HG02678 (cell line): ENCODE data around the gene CNGB1.
"Not testable (repeated sequence)": the region's sequence is repeated elsewhere in the genome, so short reads cannot be mapped to it uniquely, and the experiment has no call there.

Experiments used
- ATAC-seq: cut with Tn5 transposase; IDR thresholded peaks from one replicate; pipeline ENCODE4 v1.9.1; 2021; ENCODE audit warnings: mild to moderate bottlenecking, moderate library complexity; ENCODE audit not compliant: unreplicated experiment

The CNGB1 gene

DNA sequence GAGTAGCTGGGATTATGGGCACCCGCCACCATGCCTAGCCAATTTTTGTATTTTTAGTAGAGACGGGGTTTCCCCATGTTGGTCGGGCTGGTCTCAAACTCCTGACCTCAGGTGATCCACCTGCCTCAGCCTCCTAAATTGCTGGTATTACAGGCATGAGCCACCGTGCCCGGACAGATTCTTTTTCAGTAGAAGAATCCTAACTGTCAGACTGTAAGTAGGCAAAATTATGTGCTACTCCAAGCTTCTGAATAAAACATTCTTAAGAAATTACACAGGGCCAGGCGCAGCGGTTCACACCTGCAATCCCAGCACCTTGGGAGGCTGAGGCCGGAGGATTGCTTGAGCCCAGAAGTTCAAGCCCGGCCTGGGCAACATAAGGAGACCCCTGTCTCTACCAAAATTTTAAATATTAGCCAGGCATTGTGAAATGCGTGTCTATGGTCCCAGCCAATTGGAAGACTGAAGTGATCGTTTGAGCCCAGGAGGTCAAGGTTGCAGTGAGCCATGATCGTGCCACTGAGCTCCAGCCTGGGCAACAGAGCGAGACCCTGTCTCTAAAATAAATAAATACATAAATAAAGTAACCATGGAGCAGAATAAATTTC is 101.9 kb downstream of the CNGB1 start:
- no peak for ATAC-seq

DNA sequence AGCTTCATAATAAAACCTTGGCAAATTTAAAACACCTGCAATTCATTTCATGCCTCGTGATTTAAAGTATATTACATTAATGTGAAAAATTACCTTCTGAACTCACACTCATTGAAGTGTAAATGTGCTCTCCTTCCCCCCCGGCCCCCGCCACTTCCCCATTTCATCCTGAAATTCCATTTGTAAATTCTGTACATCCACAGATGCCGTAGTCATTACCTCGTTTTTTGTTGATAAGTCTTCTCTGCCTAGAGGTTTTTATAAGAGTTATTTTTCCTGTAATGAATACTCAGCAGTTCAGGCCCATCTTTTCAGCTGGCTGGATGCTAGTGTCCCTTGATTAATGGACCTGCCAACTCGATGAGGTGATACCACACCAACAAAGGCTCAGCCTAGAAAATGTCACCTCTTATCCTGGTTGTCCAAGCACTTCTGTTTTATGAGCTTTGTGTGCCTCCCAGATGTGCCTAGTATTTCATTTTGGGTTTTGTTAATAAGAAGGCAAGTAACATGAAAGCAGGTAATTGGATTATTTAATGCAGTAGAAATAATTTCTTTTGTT is 103.8 kb downstream of the CNGB1 start:
- ATAC-seq: no peak

GRCh38 chr16:57866529-57866918 is 104.4 kb downstream of the CNGB1 start:
- ATAC-seq: no peak

DNA sequence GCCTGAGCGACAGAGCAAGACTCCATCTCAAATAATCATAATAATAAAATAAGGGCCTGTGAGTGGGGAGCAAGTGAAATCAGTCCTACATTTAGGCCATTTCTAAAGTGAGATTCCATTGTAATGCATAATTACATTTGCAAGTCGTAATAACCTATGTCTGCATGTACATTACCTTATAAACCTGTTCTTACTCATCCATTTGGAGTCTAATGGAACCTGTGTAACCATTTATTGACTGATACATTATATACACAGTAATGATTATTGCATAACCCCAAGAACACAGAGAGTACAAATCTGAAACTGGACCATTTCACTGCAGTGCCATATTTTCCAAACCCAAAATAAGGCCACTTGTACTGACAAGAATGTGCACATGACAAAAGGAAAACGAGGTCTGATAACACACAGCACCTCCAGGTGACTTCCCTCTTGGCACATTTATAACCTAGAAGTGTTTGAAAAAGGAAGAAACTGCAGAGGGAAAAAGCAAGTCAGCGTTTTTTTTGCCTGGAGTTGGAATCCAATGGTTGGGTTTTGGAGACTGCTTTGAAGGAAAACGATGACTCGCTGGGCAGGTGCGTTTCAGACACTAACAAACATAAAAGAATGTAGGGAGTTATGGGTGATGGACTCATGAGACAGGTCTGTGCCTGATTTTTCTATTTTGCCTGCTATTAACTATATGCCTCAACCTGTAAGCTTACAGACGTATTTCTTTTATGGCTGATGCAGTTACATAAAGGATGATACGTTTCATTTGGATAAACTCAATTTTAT is 105.0 kb downstream of the CNGB1 start:
- no peak for ATAC-seq

GRCh38 chr16:57863434-57864160 is 107.3 kb downstream of the CNGB1 start:
- no peak for ATAC-seq

GRCh38 chr16:57862698-57863433 is 108.1 kb downstream of the CNGB1 start:
- no peak for ATAC-seq

GRCh38 chr16:57859331-57859730 is 111.6 kb downstream of the CNGB1 start:
- ATAC-seq: no peak

- no peak for ATAC-seq
Observed at GRCh38 chr16:57858635-57859034, 112.3 kb downstream of the CNGB1 start.

- ATAC-seq: not testable (repeated sequence)
Observed at GRCh38 chr16:57857991-57858390, 112.9 kb downstream of the CNGB1 start.

DNA sequence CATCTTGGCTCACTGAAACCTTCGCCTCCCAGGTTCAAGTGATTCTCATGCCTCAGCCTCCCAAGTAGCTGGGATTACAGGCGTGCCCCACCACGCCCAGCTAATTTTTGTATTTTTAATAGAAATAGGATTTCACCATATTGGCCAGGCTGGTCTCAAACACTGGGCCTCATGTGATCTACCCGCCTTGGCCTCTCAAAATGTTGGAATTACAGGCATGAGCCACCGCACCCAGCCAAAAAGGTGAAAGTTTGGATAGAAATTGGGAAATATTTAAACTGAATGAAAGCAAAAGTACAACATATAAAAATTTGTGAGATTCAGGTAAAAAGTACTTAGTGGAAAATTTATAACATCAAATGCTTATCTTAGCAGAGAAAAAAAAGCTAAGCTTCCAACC is 115.7 kb downstream of the CNGB1 start:
- no peak for ATAC-seq

DNA sequence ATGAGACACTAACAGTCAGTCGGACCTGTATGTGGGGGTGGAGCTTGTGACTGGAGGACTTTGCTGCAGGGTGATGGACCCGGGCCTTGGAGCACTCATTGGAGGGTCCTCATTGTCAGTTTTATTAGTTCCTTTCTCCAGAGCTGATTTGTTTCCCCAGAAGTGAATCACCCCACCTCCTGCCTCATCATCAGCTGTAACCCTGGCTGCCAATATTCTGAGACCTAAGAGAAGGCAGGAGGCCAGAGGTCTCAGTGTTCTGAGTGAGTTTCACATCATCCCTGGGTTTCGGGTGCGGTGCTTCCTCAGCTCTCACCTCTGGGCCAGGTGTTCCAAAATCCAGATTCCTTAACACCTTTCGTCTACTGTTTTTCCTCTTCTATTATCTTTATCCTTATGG is 118.7 kb downstream of the CNGB1 start:
- ATAC-seq: no peak

- no peak for ATAC-seq
Observed at GRCh38 chr16:57848181-57848580, 122.7 kb downstream of the CNGB1 start.

DNA sequence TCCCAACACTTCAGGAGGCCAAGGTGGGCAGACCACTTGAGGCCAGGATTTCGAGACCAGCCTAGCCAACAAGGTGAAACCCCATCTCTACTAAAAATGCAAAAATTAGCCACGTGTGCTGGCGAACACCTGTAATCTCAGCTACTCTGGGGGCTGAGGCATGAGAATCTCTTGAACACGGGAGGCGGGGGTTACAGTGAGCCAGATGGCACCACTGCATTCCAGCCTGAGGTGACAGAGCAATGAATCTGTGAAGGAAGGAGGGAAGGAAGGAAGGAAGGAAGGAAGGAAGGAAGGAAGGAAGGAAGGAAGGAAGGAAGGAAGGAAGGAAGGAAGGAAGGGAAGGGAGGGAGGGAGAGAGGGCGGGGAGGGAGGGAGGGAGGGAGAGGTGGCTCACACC is 124.0 kb downstream of the CNGB1 start:
- ATAC-seq: not testable (repeated sequence)

DNA sequence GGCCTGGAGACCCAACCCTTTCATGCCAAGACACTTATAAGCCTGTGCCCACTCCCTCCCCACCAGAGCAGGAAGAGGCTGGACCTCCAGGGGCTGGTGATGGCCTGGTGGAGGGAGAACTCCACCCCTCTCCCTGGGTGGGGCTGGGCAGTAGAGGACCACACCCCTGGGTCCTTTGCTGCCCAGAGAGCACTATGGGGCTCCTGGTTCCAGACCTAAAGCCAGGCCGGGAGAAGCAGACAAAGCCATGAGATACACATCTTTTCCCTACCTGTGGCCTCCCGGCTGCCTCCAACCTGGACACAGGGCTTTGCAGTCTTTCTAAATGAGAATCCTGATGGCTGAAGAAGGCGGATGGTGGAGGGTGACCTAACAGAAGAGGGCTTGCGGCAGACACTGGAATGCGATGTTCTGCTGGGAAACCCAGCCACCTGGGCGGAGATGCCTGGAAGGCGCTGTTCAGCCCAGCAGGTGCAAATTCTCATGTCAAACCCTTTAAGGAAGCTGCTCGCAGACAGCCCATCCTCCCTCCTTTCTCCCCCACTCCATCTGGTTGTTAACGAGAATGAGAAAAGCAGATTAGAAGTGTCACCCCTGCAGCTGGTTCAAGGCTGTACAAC is 124.7 kb downstream of the CNGB1 start:
- ATAC-seq: no peak

DNA sequence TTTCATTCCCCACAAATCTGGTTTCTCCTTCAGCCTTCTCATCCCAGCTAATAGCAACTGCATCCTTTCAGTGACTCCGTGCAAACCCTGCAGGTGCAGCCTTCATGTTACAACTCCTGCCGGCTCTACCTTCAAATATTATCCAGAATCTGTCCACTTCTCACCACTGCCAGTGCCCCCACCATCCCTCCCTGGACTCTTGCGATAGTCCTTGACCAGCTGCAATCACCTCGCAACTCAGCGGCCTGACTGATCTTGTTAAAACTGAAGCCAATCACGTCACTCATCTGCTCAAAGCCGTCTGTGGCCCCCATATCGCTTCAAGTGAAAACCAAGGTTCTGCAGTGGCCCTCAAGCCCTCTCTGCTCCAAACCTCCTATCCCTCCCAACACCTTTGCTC is 125.8 kb downstream of the CNGB1 start:
- no peak for ATAC-seq

- no peak for ATAC-seq
Observed at GRCh38 chr16:57844416-57845030, 126.4 kb downstream of the CNGB1 start.

DNA sequence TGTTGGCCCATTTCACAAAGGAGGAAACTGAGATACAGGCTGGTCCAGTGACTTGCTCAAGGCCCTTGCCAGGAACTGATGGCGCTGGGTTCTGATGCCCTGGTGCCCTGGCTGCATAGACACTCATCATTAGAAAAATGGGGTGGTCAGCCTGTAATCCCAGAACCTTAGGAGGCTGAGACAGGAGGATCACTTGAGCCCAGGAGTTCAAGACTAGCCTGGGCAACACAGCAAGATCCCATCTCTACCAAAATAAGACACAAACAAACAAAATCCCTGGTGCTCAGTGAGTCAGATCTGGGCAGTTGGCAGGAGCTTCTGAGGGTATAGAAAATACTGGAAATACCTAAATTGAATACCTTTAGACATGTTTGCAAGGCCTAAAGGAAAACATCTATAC is 127.5 kb downstream of the CNGB1 start:
- no peak for ATAC-seq

GRCh38 chr16:57842601-57843000 is 128.3 kb downstream of the CNGB1 start:
- ATAC-seq: no peak

- ATAC-seq: no peak
Observed at GRCh38 chr16:57840833-57841232, 130.1 kb downstream of the CNGB1 start.

GRCh38 chr16:57838161-57838560 is 132.8 kb downstream of the CNGB1 start:
- ATAC-seq: no peak
